GM21576 (cell line): ENCODE measurements around the gene COPZ1.
A peak's percentile ranks its signal among the peaks of the same experiment; 100 is the strongest.

Experiments
- ATAC-seq: cut with Tn5 transposase; IDR thresholded peaks from one replicate; pipeline ENCODE4 v1.9.1; 2021; ENCODE audit warnings: mild to moderate bottlenecking, moderate library complexity; ENCODE audit not compliant: unreplicated experiment

COPZ1 gene

DNA sequence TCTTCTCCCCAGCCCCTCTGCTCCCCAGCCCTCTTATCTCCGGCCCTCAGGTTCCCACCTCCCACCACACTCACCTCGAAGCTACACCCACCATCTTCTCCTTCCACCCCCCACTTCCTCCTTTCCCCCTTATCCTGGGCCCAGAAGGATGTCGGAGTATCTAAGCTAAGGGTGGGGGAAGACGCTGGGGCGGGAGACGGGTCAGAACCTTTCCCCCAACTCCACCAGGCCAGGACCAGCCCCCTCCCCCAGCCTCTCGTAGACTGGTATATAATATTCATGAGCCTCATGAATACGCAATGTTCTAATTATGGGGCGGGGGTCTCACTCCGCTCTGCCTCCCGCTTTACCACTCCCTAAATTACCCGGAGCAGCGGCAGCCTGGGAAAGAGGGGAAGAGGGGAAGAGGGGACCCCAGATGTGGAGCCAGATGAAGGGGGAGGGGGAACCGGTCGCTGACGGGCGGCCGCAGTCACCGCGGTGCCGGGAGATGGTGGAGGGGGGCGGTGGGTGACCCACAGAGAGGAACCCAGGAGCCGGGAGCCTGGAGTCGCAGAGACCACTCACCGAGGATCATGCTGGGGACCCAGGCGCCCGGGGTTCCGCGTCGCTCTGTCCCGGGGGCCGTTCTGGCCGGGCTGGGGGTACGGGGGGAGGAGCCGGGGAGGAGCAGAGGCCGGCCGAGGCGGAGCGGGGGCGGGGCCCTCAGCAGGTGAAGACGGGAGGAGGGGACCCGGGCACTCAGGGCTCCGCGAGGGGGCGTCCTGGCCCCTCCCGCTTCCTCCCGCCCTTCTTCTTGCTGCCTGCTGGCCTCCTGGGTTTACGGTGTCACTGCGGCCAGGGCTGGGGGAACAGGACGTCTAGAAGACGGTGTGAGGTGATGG is 66.0 kb downstream of the COPZ1 start:
- no peak for ATAC-seq

DNA sequence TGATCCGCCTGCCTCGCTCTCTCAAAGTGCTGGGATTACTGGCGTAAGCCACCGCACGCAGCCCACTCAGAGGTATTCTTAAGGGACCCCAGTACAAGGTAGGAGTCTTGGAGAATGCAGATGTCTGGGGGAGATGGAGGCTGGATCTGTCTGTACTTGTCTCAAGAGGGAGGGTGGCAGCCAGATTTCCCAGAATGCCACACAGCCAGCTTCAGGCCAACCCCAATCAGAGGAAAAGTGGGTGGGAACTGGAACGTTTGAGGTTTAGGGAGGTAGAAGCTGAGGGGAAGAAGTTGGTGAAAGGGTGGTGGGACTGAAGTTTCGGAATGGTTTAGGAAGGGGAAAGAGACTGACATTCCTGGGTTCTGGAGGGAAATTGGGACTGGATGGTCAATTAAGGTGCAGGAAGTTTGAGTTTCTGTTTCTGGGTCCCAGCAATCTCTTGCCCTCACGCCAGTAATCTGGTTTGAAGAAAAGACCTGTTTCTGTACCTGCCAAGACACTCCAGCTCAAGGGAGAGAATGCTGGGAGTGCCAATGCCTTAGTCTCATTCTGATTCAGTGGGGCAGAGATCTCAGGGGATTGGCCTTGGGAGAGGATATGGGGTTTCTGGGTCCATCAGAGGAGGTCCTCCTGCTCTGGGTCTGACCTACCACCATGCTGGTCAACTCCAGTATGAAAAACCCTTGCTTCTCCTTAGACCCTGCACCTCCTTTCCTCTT is 67.7 kb downstream of the COPZ1 start:
- ATAC-seq, result no peak

DNA sequence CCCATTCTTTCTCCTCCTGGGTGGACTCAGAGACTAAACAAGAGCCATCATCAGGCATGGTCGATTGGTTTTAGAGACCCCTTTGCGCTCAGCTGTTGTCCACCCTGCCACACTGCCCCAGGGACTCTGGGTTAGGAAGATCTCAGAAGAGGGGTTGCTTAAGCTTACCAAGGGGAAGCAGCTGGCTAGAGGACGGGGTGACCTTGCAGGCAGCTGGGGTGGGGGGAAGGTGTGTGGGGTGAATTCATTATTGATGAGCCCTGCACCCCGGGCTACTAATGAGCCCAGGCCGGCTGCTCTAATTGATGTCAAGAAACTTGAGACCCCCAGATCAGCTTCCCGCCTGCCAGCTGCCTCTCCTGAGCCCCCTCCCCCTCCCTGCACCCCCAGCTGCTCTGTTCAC is 68.3 kb downstream of the COPZ1 start:
- no peak for ATAC-seq

DNA sequence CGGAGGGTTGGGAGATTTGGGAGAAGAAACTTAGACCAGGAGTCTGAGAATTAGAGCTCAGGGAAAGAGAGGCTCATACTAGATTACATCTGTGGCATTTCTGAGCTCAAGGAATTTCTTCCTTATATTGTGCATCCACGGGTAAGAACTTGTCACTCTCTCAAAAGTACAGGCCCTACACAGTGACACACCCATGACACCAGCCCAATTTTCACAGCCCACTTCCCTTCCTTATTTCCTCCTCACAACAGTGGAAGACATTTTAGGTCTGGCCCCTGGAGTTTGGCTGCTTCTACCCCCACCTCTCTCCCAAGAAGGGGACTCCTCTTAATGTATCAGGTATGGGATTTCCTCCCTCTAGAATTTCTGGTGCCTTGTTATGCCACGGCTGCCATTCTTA is 68.8 kb downstream of the COPZ1 start:
- no peak for ATAC-seq

DNA sequence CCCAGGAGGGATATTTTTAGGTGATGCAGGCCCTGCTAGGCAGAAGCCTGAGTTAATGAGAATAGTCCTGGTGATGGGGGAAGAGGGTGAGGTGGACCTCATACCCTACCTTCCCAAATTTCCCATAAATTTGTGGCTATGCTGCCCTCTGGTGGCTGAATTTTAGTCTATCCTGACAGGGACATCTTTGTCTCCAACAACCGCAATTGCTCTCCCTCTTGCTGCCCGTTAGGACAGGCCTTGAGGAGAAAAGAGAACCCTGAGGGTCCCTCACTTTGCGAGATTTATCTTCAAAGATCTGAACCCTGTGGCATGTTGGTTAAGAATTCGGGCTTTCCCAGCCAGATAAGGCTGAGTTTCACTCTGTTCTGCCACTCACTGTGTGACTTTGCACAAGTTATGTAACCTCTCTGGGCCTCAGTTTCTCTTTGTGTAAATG is 69.4 kb downstream of the COPZ1 start:
- ATAC-seq, result no peak

DNA sequence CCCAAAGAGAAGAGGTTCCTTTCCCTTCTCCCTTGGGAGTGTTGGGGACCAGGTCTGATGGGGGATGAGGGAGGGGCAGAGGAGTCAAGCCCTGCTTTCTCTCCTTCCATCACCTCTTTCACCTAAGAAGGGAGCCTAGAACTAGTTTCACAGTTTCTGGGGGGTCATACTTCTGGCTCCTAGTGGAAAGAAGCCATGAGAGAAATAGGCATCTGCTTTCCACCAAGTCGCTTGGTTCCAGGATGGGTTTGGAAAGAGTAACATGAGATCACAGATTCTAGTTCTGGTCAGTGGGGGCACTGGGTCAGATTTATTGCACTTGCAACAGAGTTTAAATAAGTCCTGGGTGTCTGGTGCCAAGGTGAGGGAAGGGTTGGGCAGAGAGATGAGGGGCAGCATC is 70.1 kb downstream of the COPZ1 start:
- no peak for ATAC-seq

DNA sequence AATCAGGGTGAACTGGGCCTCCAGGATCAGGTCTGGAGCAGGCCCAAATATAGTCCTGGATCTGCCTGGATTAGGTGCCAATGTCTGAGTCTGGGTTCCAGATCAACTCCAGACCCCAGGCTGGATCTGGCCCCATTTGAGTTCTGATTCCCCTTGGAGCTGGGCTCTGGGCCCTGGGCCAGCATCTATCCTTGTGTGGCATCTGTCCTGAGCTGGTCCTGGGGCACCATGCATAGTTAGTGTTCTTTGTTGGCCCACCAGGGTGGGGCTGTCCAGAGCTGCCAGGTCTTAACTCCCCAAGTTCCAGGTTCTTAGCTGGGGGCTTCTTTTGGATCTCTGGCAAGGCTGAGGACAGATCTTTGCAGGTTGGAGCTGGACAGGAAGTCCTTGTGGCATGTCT is 70.6 kb downstream of the COPZ1 start:
- ATAC-seq, result no peak

DNA sequence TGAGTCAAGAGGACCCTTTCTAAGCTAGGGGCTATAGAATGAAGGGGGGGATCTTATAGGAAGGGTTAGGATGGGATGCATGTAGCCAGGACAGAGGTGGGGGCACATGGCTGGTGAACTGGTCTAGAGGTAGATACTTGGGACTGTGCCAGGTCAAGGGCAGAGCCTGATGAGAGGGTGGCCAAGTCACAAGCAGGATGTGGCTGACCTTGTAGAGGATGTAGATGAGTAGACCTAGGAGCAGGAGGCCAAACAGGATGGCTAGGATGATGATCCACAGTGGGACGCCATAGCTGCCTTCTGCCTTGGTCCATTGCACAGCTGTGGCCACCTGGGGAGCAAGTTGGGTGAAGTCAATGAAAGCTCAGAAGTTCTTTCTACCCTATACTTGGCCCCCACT is 72.2 kb downstream of the COPZ1 start:
- ATAC-seq, result no peak

DNA sequence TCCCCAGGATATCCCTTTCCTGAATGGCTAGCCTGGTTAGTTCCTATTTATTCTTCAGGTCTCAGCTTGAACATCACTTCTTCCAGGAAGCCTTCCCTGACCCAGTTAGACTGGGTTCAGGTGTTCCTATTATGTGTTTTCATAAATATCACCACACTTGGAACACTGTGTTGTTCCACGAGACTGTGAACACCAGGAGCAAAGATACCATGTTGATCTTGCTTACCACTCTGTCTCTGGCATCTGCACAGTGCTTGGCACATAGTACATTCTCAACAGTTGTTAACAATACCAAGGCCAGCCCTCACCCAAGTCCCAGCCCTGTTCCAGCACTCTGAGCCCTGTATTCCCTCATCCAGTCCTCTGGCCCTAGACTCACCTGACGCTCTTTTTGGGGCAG is 73.3 kb downstream of the COPZ1 start:
- no peak for ATAC-seq

DNA sequence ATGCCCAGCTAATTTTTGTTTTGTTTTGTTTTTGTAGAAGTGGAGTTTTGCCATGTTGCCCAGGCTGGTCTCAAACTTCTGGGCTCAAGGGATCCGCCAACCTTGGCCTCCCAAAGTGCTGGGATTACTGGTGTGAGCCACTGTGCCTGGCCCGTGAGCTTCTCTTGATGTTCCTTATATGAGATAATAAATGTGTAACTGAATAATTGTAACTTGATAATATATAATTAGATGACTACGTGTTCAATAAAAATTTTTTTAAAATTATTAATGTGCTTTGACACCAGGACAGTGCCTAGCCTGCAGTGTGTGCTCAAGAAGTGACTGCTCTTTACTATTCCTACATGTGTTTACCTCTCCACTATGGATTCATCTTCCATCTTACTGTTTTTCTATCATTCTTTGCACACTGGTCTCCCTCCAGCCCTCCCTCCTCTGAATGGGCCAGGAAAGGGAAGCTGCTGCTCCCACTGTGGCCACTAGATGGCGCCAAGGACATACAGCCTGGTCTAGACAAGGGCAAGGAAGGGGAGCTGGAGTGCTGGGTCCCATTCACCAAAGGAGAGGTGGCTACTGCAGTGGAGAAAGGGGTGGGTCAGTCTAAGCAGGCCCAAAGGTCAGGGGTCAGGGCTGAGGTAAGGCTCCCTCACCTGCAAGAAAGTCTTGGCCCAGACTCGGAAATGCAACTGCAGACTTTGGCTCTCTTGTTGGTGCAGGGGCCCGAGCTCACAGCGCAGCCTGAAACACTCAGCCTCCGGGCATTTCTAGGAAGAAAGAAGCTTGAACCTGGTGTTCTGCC is 74.3 kb downstream of the COPZ1 start:
- ATAC-seq, result peak; percentile 66

DNA sequence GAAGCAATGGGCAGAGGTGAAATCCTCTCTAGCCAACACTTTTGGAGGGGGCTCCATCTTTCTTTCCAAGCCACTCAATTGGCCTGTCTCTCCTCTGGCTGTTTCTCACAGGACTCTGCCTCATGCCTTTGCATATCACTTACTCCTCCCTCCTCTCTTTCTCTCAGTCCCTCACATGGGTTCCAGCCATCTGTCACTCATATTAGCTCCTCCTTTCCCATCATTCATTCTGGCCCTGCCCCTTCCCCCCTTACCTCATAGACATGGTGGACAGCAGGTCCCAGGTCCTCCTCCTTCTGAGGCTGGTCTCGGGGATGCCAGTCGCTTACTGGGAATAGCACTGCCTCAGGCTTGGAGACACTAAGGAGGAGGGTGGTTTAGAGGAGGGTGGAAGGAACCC is 76.2 kb downstream of the COPZ1 start:
- ATAC-seq, result no peak
